Ishikawa (cell line): ENCODE data around the gene LEMD3.

Source experiments
- CEBPB ChIP-seq: IDR thresholded peaks from 2 replicates; pipeline ENCODE4 v1.6.1; 2012
- EP300 ChIP-seq: IDR thresholded peaks from 2 replicates; pipeline ENCODE4 v1.6.1; 2012; ENCODE audit warnings: borderline replicate concordance
- FOXM1 ChIP-seq: IDR thresholded peaks from 2 replicates; pipeline ENCODE4 v1.6.1; 2012; ENCODE audit warnings: low read depth, borderline replicate concordance
- MAX ChIP-seq: IDR thresholded peaks from 2 replicates; pipeline ENCODE4 v1.6.1; 2012
- RAD21 ChIP-seq: IDR thresholded peaks from 2 replicates; pipeline ENCODE4 v1.6.1; 2012; ENCODE audit warnings: low read depth
- TCF12 ChIP-seq: IDR thresholded peaks from 2 replicates; pipeline ENCODE4 v1.6.1; 2012; ENCODE audit warnings: low read depth

- TF ChIP-seq CEBPB (no peak), MAX (no peak), FOXM1 (no peak), RAD21 (no peak), TCF12 (no peak), EP300 (no peak)
These were observed 97.0 kb downstream of the LEMD3 start for GRCh38 chr12:65266408-65266807.
